Activated T-cell treated with anti-CD3 and anti-CD28 coated beads, Interleukin-2, amount 50 U/mL, for 24 hours (primary cell): ENCODE measurements around the gene SPSB1.
"Not testable (repeated sequence)": the region's sequence is repeated elsewhere in the genome, so short reads cannot be mapped to it uniquely, and the experiment has no call there.

Experiments
- DNase-seq: peaks from one replicate; pipeline ENCODE4 v3.0.0-alpha.2; 2020
- H3K27ac Mint-ChIP-seq: 2 replicates; pipeline ENCODE4 v1.8.0; 2020; ENCODE audit warnings: mild to moderate bottlenecking, mixed read lengths
- H3K27me3 Mint-ChIP-seq: 2 replicates; pipeline ENCODE4 v1.8.0; 2020; ENCODE audit warnings: mixed read lengths
- H3K36me3 Mint-ChIP-seq: 2 replicates; pipeline ENCODE4 v1.8.0; 2020; ENCODE audit warnings: low read depth, mixed read lengths
- H3K4me1 Mint-ChIP-seq: 2 replicates; pipeline ENCODE4 v1.8.0; 2020; ENCODE audit warnings: low read depth, mixed read lengths
- H3K4me3 Mint-ChIP-seq: 2 replicates; pipeline ENCODE4 v1.8.0; 2020; ENCODE audit warnings: mild to moderate bottlenecking, moderate library complexity, mixed read lengths
- H3K9me3 Mint-ChIP-seq: 2 replicates; pipeline ENCODE4 v1.8.0; 2020; ENCODE audit warnings: mixed read lengths

SPSB1 gene

DNA sequence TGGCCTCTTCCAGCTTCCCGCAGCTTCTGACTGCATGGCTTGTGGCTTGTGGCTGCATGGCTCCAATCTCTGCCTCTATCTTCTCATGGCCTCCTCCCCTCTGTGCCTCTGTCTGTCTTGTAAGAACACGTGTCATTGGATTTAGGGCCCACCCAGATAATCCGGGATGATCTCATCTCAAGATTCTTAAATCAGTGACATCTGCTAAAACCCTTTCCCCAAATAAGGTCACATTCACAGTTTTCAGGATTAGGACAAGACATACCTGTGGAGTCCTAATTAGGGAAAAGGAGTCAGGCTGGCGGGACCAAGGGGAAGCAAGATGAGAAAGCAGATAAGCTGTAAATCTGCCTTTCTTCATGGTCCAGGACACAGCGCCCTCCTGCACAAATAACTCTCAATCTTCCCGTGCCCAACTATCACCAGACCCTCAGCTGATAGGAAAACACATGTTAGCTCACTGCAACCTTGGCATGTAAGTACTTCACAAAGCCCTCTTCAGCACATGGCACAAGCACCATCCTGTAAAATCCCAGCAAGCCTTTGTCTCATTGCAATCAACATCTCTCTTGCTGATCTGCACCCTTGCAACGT is 82.2 kb downstream of the SPSB1 start:
- no peaks in the 10 kb centered on the region for H3K27me3 Mint-ChIP-seq
- no peaks in the 10 kb centered on the region for H3K4me1 Mint-ChIP-seq

DNA sequence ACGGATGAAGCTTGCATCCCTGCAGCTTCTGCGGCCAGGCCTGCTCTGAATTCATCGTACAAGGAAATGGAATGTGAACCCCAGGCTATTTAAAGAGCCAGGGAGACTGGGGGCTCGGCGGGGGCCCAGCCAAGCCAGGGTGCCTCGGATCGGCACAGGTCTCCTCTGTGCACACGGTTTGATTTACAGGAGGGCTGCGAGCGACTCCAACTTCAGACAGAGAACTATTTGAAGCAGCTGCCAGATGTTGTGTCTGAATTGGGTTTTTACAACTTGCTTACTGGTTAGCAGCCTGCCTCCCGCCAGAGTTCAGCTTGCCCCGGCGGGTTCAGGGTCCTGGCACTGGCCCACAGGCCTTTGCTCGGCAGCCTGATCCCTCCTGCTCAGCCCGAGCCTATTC is 83.2 kb downstream of the SPSB1 start:
- H3K9me3 Mint-ChIP-seq: no peaks in the 10 kb centered on the region
- H3K27me3 Mint-ChIP-seq: no peaks in the 10 kb centered on the region
- H3K27ac Mint-ChIP-seq: no peak overlapping the region
- no peak overlapping the region for H3K4me3 Mint-ChIP-seq
- H3K36me3 Mint-ChIP-seq: no peaks in the 10 kb centered on the region
- no peaks in the 10 kb centered on the region for H3K4me1 Mint-ChIP-seq
- no peak for DNase-seq

More for the DNA sequence above, 82.2 kb downstream of the SPSB1 start:
- no peaks in the 10 kb centered on the region for H3K9me3 Mint-ChIP-seq
- H3K4me3 Mint-ChIP-seq: no peak overlapping the region
- no peak overlapping the region for H3K27ac Mint-ChIP-seq
- no peak for DNase-seq
- H3K36me3 Mint-ChIP-seq: no peaks in the 10 kb centered on the region

DNA sequence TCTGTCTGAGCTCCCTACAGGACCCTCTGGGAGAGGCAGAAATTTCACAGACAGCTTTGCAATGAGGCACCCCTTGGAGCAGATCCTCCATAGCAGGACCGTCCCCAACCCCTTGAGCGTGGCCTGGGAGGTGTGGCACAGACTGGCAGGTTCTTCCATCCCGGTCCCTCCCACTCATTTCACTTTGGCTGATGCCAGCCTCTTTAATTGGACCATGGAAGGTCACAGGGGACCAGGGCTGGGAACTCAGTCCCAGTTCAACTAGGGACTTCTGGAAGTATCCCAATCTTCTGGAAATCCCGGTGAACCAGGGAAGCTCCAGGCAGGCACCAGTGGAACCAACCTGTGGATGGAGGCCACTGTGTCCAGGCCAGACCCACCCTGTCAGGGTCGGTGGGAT is 83.7 kb downstream of the SPSB1 start:
- no peaks in the 10 kb centered on the region for H3K9me3 Mint-ChIP-seq
- no peaks in the 10 kb centered on the region for H3K4me1 Mint-ChIP-seq
- no peak overlapping the region for H3K27ac Mint-ChIP-seq
- H3K36me3 Mint-ChIP-seq: no peaks in the 10 kb centered on the region
- no peaks in the 10 kb centered on the region for H3K27me3 Mint-ChIP-seq
- no peak overlapping the region for H3K4me3 Mint-ChIP-seq
- no peak for DNase-seq

DNA sequence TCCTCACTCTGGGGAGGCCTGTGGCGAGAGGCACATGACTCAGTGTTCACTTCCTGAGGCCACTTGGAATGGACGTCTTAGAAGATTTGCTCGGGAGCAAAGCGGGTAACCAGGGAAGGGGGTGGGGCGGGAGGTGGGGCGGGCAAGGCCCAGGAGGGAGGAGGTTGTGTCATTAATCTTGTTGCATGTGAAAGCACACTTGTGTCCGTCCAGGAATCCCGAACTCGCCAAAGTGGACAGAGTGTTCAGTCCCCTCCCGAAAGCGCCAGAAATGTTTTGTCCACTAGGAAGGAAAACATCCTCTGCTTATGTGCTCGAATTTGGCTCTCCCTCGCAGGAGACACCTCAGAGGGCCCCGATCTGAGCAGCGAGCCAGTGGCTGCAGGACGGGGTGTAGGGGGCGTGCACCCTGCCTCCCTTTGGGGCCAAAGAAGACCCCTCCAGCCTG is 84.2 kb downstream of the SPSB1 start:
- H3K4me3 Mint-ChIP-seq: no peak overlapping the region
- H3K4me1 Mint-ChIP-seq: no peaks in the 10 kb centered on the region
- no peak overlapping the region for H3K27ac Mint-ChIP-seq
- no peaks in the 10 kb centered on the region for H3K36me3 Mint-ChIP-seq
- DNase-seq: no peak
- H3K27me3 Mint-ChIP-seq: no peaks in the 10 kb centered on the region
- H3K9me3 Mint-ChIP-seq: no peaks in the 10 kb centered on the region

DNA sequence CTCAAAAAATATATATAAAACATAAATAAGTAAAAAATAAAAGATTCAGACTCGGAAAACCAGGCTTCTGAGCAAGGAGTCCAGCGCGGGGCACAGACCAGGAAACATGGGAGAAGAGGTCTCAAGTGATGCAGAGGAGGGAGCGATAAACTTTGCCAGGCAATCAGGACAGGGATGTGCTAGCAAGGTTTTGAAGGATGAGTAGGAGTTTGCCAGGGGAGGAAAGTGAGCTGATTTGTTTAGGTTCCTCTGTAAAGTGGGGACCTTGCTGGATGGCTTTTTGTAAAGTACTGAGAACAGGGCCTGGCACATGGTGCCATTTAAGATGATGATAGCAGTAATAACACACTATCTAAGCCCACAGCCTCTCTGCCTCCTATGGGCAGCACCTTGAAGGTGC is 86.1 kb downstream of the SPSB1 start:
- DNase-seq: no peak
- no peak overlapping the region for H3K4me3 Mint-ChIP-seq
- no peaks in the 10 kb centered on the region for H3K27me3 Mint-ChIP-seq
- H3K27ac Mint-ChIP-seq: no peak overlapping the region
- no peaks in the 10 kb centered on the region for H3K4me1 Mint-ChIP-seq
- H3K9me3 Mint-ChIP-seq: no peaks in the 10 kb centered on the region
- H3K36me3 Mint-ChIP-seq: no peaks in the 10 kb centered on the region

DNA sequence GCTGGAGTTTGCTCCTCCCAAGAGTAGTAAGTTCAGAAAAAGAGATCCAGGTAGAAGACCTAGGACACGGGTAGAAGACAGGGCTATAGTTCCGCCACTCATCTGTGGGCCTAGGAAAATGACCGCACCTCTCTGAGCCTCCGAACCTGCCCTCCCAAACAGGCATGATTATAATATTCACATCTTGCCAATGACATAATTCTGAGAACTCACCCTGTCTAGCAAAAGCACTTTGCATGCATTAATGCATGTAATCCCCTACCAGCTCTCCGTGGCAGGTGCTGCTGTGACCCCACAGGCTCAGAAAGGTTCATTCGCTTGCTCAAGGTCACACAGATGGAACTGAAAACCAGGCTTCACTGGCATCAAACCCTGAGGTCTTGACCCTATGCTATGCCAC is 88.0 kb downstream of the SPSB1 start:
- no peaks in the 10 kb centered on the region for H3K36me3 Mint-ChIP-seq
- no peak overlapping the region for H3K27ac Mint-ChIP-seq
- no peak overlapping the region for H3K4me3 Mint-ChIP-seq
- no peaks in the 10 kb centered on the region for H3K9me3 Mint-ChIP-seq
- no peaks in the 10 kb centered on the region for H3K27me3 Mint-ChIP-seq
- DNase-seq: no peak
- no peaks in the 10 kb centered on the region for H3K4me1 Mint-ChIP-seq

DNA sequence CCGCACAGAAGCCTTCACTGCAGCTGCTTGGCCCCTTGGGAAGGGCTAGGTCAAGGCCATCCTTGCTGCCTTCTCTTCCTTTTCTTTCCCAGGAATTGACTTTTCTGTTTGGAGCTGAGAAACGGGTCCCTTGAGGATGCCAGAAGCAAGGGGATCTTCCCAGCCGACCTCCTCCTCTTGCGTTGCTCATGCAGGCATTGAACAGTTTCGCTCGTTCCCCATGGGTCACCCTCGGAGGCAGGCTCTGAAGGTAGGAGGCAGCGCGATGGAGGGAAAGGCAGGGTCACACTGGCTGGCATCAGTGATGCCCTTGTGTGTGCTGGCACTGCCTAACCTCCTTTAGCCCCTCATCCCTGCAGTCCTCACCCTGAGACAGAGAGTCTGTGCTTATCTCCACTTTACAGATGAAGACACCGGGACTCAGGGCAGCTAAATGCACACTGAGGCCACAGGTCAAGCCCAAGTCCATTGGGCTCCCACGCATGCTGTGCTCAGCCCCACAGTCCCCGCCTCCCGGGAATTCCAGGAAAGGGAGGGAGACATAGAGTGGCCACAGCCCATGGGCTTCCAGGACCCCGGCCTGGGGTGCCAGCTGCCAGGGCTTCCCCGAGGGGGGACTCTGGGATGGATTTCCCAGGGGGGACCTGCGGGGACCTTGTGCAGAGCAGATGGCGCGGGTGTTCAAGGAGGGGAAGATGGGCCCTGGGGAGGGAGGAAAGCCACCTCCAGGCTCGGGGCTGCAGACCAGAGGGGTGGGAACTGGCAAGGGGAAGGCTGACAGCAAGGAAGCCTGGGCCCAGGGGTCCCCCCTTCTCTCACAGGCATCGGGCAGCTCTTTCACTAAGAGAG is 90.2 kb downstream of the SPSB1 start:
- Mint-ChIP-seq H3K27me3 (no peaks in the 10 kb centered on the region), H3K27ac (no peak overlapping the region)

DNA sequence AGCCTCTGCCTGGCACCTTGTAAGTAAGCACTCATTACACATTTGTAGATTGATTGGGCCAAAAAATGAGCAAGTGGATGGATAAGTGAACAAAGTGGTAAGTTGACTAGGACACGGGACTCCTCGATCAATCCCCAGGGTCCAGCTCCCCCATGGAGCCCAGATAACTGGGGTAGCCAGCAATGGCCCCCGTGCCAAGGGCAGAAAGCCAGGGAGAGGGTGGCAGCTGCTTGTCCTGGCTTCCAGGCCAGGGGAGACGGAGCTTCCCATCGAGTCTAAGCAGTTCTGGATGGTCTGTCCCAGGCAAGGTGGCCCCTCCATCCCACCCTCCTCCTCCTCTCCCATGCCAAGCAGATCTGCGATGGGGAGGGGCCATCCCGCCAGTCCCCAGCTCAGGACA is 91.4 kb downstream of the SPSB1 start:
- Mint-ChIP-seq H3K27me3 (no peaks in the 10 kb centered on the region), H3K9me3 (no peaks in the 10 kb centered on the region), H3K4me3 (no peak overlapping the region), H3K4me1 (peaks cover 2% of the 10 kb centered on the region), H3K27ac (no peak overlapping the region), H3K36me3 (no peaks in the 10 kb centered on the region)
- DNase-seq: no peak

More for the DNA sequence above, 90.2 kb downstream of the SPSB1 start:
- no peak for DNase-seq
- H3K9me3 Mint-ChIP-seq: no peaks in the 10 kb centered on the region
- H3K4me3 Mint-ChIP-seq: no peak overlapping the region
- H3K36me3 Mint-ChIP-seq: no peaks in the 10 kb centered on the region
- H3K4me1 Mint-ChIP-seq: no peaks in the 10 kb centered on the region

DNA sequence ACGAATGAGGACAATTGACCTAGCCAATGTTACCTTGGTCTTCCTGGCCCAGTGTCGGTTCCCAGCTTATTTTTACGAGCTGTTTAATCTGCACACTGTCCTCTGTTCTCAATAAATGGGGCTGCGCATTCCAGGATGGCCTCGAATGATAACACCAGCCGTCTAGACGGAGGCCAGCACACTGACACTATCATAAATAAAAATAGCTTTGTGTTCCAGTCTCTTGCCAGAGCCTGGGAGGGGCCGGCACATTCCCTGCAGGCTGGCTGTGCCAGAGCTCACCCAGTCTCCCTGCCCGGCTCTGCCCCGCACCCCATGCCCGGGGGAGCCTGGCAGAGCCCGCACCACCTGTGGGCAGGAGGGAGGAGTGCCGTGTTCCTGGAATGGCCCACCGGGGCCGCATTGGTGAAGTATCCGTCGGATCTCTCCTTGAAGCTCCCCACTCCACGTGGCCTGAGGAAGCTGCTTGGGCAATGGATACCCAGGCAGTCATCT is 92.1 kb downstream of the SPSB1 start:
- Mint-ChIP-seq H3K9me3 (no peaks in the 10 kb centered on the region), H3K36me3 (no peaks in the 10 kb centered on the region), H3K27me3 (no peaks in the 10 kb centered on the region), H3K4me3 (no peak overlapping the region), H3K27ac (no peak overlapping the region), H3K4me1 (peaks cover 6% of the 10 kb centered on the region)
- DNase-seq: no peak

DNA sequence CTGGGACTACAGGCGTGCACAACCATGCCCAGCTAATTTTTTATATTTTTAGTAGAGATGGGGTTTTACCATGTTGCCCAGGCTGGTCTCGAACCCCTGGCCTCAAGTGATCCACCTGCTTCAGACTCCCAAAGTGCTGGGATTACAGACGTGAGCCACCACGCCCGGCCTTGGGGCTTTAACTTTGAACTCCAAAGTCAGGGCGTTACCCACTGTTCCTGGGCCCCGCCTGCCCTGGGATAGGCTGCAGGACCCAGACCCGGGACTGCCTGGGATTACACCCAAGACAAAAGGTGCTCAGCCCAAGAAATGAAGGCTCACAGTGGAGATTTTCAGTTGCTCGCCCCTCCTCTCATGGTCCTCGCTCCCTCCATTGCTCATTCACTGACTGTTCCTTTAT is 92.7 kb downstream of the SPSB1 start:
- not testable (repeated sequence) for H3K36me3 Mint-ChIP-seq, H3K9me3 Mint-ChIP-seq, H3K4me3 Mint-ChIP-seq, H3K4me1 Mint-ChIP-seq, H3K27me3 Mint-ChIP-seq, H3K27ac Mint-ChIP-seq, DNase-seq

DNA sequence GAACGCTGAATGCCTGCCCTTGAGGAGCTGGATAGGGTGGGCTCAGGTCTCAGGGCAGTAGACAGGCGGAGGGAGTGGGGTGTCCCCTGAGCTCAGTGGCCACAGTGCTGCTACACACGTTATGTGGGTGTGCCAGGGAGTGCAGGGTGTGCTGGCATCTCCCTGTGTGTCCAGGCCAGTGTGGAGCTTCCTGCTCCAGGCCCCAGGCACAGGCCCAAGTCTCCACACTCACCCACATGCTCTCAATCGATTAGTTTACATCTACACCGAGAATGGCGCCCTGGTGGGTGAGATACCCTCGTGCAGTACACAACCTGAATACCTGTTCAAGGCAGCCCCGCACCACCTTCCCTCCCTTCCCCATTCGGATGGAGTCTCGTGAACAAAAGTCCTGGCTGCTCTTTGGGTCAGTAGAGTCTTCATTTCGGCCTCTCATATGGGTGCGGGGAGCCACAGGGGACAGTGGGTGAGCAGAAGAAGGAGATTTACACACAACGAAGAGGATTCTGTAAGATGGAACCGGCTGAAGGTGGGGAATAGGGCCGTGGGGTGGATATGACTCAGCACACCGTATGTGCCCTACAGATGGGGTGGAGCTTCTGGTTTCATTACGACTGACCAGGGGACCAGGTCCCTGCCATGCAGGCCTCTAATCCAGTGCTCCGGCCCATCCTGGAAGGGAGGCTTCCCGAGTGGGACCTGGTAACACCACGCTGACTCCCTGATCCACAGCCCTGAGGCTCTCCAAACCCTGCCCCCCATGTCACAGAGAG is 93.3 kb downstream of the SPSB1 start:
- Mint-ChIP-seq H3K4me1 (peaks cover 8% of the 10 kb centered on the region), H3K4me3 (no peak overlapping the region), H3K36me3 (no peaks in the 10 kb centered on the region), H3K27me3 (no peaks in the 10 kb centered on the region), H3K9me3 (no peaks in the 10 kb centered on the region), H3K27ac (no peak overlapping the region)
- DNase-seq: no peak

DNA sequence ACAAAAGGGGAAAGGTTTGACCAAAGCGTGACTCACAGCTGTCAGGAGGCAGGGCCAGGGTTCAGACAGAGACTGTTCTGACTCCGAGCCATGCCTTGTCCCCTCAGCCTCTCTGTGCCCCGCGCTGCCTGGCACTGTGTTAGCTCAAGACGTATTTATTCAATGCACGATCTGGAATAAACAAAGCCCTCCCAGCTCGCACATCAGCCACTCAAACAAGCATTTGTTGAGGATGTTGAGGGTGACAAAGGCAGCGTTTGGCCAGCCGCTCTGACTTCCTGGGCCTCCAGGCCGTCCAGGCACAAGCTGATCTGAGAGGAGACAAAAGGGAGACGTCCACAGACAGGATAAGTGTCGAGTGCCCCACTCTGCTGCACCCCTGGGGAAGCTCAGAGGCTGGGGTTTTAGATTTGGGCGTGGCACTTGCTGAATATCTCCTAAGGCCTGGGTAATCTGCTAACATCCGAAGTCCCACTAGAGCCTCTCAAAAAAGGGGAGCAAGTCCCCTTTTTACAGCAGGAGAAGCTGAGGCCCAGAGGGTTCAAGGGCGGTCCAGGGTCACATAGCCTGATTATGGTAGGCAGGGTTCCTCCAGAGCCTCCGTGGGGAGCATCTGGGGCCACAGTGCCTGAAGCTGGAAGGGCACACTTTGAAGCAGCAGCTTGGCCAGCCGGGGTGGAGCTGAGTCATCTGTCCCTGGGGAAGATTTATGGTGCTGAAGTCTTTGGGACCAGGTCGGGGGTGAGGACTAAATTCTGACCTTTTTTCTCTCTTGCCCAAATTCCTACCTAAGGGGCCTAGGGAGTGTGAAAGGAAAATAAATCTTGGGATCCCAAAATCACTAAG is 95.9 kb downstream of the SPSB1 start:
- H3K36me3 Mint-ChIP-seq: no peaks in the 10 kb centered on the region
- no peak for DNase-seq
- H3K27me3 Mint-ChIP-seq: no peaks in the 10 kb centered on the region
- H3K27ac Mint-ChIP-seq: no peak overlapping the region
- H3K4me3 Mint-ChIP-seq: no peak overlapping the region
- H3K4me1 Mint-ChIP-seq: peaks cover 8% of the 10 kb centered on the region
- no peaks in the 10 kb centered on the region for H3K9me3 Mint-ChIP-seq

DNA sequence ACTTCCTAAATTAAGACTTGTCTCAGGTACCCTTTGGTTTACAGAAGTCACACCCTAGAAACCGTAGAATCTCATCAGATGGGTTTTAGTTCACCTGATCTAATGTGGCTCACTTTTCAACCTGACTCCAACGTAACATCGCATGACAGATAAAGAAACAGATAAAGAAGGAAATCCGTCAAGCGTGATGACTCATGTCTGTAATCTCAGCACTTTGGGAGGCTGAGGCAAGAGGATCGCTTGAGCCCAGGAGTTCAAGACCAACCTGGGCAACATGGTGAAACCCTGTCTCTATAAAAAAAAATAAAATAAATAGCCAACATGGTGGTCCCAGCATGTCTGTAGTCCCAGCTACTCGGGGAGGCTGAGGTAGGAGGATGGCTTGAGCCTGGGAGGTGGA is 97.3 kb downstream of the SPSB1 start:
- H3K4me1 Mint-ChIP-seq: peaks cover 8% of the 10 kb centered on the region
- DNase-seq: no peak
- H3K9me3 Mint-ChIP-seq: no peaks in the 10 kb centered on the region
- no peaks in the 10 kb centered on the region for H3K36me3 Mint-ChIP-seq
- no peak overlapping the region for H3K4me3 Mint-ChIP-seq
- no peaks in the 10 kb centered on the region for H3K27me3 Mint-ChIP-seq
- H3K27ac Mint-ChIP-seq: no peak overlapping the region

DNA sequence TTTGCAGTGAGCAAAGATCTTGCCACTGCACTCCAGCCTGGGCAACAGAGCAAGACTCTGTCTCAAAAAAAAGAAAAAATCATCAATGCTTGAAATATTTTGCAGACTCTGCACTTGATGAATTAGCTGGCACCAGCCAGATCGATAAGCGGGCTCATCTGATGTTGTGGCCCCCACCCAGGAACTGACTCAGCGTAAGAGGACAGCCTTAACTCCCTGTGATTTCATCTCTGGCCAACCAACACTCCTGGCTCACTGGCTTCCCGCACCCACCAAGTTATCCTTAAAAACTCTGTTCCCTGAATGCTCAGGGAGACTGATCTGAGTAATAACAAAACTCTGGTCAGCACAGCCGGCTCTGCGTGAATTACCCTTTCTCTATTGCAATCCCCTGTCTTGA is 98.9 kb downstream of the SPSB1 start:
- Mint-ChIP-seq H3K4me1 (peaks cover 8% of the 10 kb centered on the region), H3K27me3 (no peaks in the 10 kb centered on the region), H3K36me3 (no peaks in the 10 kb centered on the region), H3K27ac (no peak overlapping the region), H3K9me3 (no peaks in the 10 kb centered on the region), H3K4me3 (no peak overlapping the region)
- DNase-seq: no peak
